Esophagus squamous epithelium (tissue), 4 donors: ENCODE results near the gene GRAMD1C.

Experiments used
- POLR2A ChIP-seq, 4 donors: fragments of 450-650 bp; IDR thresholded peaks; one replicate each; pipeline ENCODE4 v1.6.1; 2017; ENCODE audit warnings: antibody characterized with exemption in 4 of 4, mild to moderate bottlenecking in 4 of 4, moderate library complexity in 3 of 4
- TF ChIP-seq, protein P1 (sequence below), 6 experiments: fragments of 450-650 bp in 4 of 6; fragments of 200-600 bp in 2 of 6; sonication (generic) in 2 of 6; IDR thresholded peaks; one replicate each; pipeline ENCODE4 v1.5.1; 2016 to 2019; ENCODE audit warnings: antibody characterized with exemption in 6 of 6, mild to moderate bottlenecking in 4 of 6, moderate library complexity in 4 of 6

DNA sequence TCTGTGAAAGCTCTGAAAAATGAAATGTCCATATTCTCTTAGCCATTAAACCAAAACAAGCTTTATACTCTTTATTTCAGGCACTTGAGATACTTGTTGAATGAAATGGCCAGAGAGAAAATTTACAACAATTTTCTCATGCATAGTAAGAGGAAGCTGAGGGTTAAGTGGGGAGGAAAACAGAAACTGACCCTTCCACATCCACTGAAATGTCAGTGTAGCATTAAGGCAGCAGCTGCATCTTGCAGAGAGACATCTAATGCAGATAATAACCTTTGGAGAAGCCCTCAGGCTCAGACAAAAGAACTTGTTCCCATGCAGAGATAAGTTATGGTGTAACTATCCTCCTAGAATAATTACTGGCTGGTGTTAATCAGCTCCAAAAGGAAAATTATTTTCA lies 143.2 kb downstream of the GRAMD1C start:
- TF ChIP-seq, protein P1, sequence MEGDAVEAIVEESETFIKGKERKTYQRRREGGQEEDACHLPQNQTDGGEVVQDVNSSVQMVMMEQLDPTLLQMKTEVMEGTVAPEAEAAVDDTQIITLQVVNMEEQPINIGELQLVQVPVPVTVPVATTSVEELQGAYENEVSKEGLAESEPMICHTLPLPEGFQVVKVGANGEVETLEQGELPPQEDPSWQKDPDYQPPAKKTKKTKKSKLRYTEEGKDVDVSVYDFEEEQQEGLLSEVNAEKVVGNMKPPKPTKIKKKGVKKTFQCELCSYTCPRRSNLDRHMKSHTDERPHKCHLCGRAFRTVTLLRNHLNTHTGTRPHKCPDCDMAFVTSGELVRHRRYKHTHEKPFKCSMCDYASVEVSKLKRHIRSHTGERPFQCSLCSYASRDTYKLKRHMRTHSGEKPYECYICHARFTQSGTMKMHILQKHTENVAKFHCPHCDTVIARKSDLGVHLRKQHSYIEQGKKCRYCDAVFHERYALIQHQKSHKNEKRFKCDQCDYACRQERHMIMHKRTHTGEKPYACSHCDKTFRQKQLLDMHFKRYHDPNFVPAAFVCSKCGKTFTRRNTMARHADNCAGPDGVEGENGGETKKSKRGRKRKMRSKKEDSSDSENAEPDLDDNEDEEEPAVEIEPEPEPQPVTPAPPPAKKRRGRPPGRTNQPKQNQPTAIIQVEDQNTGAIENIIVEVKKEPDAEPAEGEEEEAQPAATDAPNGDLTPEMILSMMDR (IDR thresholded peaks at IDR 0.05): no peak
- TF ChIP-seq POLR2A (IDR thresholded peaks at IDR 0.05): no peak
